Measurements from ENCODE around the gene ANKMY1.

The ANKMY1 gene

GRCh38 chr2:240553956-240554480 is 3.8 kb downstream of the ANKMY1 start:
- Histone ChIP-seq H3K4me1 (ENCODE audit: control insufficient read depth, insufficient read depth, low read length) (no peaks in the 10 kb centered on the region), H3K36me3 (ENCODE audit: control insufficient read depth in 2 of 2, insufficient read depth in 1 of 2, low read length in 2 of 2) (peaks cover 0 to 33% of the 10 kb centered on the region in 2 experiments; a peak in 1 of 3 replicates), H3K4me3 (ENCODE audit: low read depth, low read length) (no peak overlapping the region), H3K9me3 (ENCODE audit: control insufficient read depth, insufficient read depth, low read depth, low read length) (no peaks in the 10 kb centered on the region), H3K27ac (ENCODE audit: extremely low read depth, low read depth, low read length) (no peak overlapping the region)
- TF ChIP-seq YY2 (tag by site-specific recombination; IDR thresholded peaks at IDR 0.05), result no peak
- TF ChIP-seq ZNF701 (tag by site-specific recombination; IDR thresholded peaks at IDR 0.05), result no peak
- TF ChIP-seq ZNF146 (tag by site-specific recombination; IDR thresholded peaks at IDR 0.05), result no peak
- TF ChIP-seq ZNF140 (tag by site-specific recombination; IDR thresholded peaks at IDR 0.05), result no peak
- no peak for TF ChIP-seq ZNF629 (tag by site-specific recombination; IDR thresholded peaks at IDR 0.05)
- no peak for TF ChIP-seq ZBTB26 (tag by site-specific recombination; optimal IDR thresholded peaks at IDR 0.05)
- no peak for TF ChIP-seq ZSCAN18 (tag by site-specific recombination; IDR thresholded peaks at IDR 0.05)
- no peak for TF ChIP-seq ZNF175 (tag by site-specific recombination; IDR thresholded peaks at IDR 0.05)
- TF ChIP-seq YY1 (tag by site-specific recombination; IDR thresholded peaks at IDR 0.05), result no peak
- TF ChIP-seq ZBTB48 (tag by site-specific recombination; IDR thresholded peaks at IDR 0.05), result no peak
- ChIA-PET CTCF (interaction anchor here (0.7 kb wide), 1 partner anchor 40 kb away, joined by 3 read pairs; no protein-coding TSS in a partner anchor), POLR2A (no interaction called here)

GRCh38 chr2:240551811-240552210 is 6.0 kb downstream of the ANKMY1 start:
- H3K4me3 ChIP-seq (ENCODE audit: low read depth, low read length), result no peak overlapping the region
- no peaks in the 10 kb centered on the region for H3K9me3 ChIP-seq (ENCODE audit: control insufficient read depth, insufficient read depth, low read depth, low read length)
- no peak overlapping the region for H3K27ac ChIP-seq (ENCODE audit: extremely low read depth, low read depth, low read length)
- ChIA-PET CTCF (interaction anchor here (0.7 to 1.0 kb wide), 2 partner anchors 13 to 455 kb away, joined by 3 read pairs; no protein-coding TSS in a partner anchor), POLR2A (no interaction called here)
- H3K36me3 ChIP-seq (ENCODE audit: control insufficient read depth in 2 of 2, insufficient read depth in 1 of 2, low read length in 2 of 2), result peaks cover 0 to 26% of the 10 kb centered on the region in 2 experiments; a peak in 1 of 3 replicates
- no peaks in the 10 kb centered on the region for H3K4me1 ChIP-seq (ENCODE audit: control insufficient read depth, insufficient read depth, low read length)
- TF ChIP-seq ZNF549 (tag by site-specific recombination; IDR thresholded peaks at IDR 0.05) (no peak), MZF1 (tag by site-specific recombination; IDR thresholded peaks at IDR 0.05; ENCODE audit: borderline replicate concordance) (no peak), ZNF138 (tag by site-specific recombination; IDR thresholded peaks at IDR 0.05; ENCODE audit: borderline replicate concordance) (no peak), ZBTB21 (tag by site-specific recombination; IDR thresholded peaks at IDR 0.05) (no peak), ZNF692 (tag by site-specific recombination; IDR thresholded peaks at IDR 0.05) (no peak), CTCF (tag by site-specific recombination; IDR thresholded peaks at IDR 0.05) (no peak), ZNF221 (tag by site-specific recombination; IDR thresholded peaks at IDR 0.05; ENCODE audit: borderline replicate concordance) (no peak), ZNF239 (tag by site-specific recombination; IDR thresholded peaks at IDR 0.05) (no peak), ZNF132 (tag by site-specific recombination; IDR thresholded peaks at IDR 0.05; ENCODE audit: borderline replicate concordance) (no peak), ZBTB20 (tag by site-specific recombination; IDR thresholded peaks at IDR 0.05) (no peak), ZNF664 (tag by site-specific recombination; IDR thresholded peaks at IDR 0.05) (no peak), HOXD13 (CRISPR knock-in tag; IDR thresholded peaks at IDR 0.05; ENCODE audit: borderline replicate concordance) (no peak)

Data from HEK293 (cell line).